GM19193 (cell line): Measurements from ENCODE around the gene SERPINA1.

Source experiments
- POLR2A ChIP-seq: IDR thresholded peaks from 4 replicates; pipeline ENCODE4 v1.6.1; 2011; ENCODE audit not compliant: insufficient read depth, insufficient read length; ENCODE audit errors: extremely low read depth

The SERPINA1 gene

GRCh38 chr14:94380225-94381148 lies 7.9 kb downstream of the SERPINA1 start:
- TF ChIP-seq POLR2A: no peak

DNA sequence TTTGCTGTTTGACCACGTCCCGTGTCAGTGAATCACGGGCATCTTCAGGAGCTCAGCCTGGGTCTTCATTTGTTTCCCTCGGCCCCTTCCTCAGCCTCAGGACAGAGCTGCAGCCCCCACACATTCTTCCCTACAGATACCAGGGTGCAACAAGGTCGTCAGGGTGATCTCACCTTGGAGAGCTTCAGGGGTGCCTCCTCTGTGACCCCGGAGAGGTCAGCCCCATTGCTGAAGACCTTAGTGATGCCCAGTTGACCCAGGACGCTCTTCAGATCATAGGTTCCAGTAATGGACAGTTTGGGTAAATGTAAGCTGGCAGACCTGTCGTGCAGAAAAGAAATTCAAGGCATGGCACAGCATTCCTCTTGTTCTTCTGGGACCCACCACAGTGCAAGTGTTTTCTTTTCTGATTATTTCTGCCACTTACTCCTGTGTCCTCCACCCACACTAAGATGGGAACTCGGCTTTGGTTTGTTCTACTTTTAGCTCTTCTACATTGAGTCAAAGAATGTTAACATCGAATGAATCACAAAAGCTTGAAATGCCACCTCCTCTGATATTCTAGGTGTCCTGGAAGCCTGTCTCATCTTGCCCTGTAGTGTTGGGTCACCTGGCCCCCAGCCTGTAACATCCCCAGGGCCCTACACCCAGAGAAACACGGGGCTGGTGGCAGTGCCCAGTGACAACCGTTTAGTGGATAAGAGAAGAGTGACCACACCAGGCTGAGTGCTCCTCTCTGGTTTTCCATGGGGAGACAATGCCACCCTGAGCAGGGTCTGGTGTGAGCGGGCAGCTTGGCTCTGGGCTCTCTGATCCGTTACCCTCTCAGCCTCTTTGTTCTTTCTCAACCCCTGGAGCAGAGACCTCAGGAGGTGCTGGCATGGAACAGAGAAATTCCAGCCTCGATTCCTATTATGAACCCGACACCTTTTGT lies 8.8 kb downstream of the SERPINA1 start:
- TF ChIP-seq POLR2A: no peak

GRCh38 chr14:94378527-94379290 lies 9.7 kb downstream of the SERPINA1 start:
- TF ChIP-seq POLR2A: no peak

DNA sequence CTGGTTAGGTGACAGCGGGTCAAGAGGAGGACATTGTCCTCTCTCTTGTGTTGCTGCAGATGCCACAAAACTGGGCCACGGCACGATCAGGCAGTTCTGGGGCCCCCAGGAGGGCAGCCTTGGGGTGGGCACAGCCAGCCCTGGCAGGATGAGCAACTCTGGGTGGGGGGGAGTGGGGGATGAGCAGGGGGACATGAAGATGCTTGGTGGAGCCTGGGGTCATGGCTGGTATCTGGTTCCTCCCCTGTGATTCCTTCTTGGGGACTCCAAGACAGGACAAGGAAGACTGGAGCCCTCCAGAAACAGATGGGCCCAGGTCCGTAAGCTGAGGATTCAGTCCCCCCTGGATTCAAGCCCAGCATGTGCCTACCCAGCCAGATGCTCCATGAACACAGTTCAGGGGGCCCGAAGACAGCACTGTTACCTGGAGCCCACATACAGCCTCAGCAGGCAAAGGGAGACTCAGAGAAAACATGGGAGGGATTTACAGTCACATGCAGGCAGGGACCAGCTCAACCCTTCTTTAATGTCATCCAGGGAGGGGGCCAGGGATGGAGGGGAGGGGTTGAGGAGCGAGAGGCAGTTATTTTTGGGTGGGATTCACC lies 10.4 kb downstream of the SERPINA1 start:
- no peak for TF ChIP-seq POLR2A

- no peak for TF ChIP-seq POLR2A
Observed at GRCh38 chr14:94376976-94377865, 11.2 kb downstream of the SERPINA1 start.

GRCh38 chr14:94376108-94376975 lies 12.1 kb downstream of the SERPINA1 start:
- no peak for TF ChIP-seq POLR2A

- no peak for TF ChIP-seq POLR2A
Observed at GRCh38 chr14:94375552-94376107, 12.8 kb downstream of the SERPINA1 start.

DNA sequence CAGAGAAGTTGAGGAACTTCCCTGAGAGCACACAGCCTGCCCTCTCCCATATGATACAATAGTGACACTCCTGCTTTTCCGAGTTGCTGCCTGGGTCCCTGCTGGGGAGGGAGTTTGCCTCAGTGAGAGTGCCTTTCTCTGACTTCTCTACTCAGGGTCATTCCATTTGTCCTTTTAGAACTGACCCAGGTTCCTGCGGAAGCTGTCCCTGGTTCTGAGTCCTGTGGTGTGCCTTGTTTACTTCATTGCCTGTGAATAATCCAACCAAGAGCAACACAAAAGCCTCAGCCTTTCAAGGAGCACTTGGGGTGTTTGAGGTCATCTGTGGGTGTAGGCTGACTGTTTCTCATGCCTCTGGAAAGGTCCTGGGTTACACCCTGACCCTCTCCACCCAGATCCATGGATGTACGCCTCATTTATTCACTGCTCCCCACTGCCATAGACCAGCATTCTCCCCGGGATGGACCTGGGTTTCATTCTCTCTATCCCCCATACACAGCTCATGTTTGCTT lies 13.6 kb downstream of the SERPINA1 start:
- no peak for TF ChIP-seq POLR2A

DNA sequence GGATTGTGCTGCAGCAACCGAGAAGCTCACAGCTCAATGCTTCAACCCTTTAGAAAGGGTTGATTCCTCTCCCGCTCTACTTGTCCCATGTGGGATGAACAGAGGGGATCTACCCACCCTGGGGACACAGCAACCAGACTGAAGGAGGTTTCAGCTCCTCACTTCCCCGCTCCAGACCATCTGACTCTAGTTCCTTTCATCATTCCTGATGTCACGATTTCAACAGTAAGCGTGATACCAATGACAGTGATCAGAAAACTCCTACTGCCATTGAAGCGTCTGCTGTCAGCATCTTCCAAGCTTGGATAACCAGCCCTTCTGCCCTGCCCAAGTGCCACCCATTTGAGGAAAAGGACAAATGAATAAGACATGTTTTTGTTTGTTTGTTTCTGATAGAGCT lies 14.3 kb downstream of the SERPINA1 start:
- no peak for TF ChIP-seq POLR2A

GRCh38 chr14:94373708-94374107 lies 14.7 kb downstream of the SERPINA1 start:
- no peak for TF ChIP-seq POLR2A

DNA sequence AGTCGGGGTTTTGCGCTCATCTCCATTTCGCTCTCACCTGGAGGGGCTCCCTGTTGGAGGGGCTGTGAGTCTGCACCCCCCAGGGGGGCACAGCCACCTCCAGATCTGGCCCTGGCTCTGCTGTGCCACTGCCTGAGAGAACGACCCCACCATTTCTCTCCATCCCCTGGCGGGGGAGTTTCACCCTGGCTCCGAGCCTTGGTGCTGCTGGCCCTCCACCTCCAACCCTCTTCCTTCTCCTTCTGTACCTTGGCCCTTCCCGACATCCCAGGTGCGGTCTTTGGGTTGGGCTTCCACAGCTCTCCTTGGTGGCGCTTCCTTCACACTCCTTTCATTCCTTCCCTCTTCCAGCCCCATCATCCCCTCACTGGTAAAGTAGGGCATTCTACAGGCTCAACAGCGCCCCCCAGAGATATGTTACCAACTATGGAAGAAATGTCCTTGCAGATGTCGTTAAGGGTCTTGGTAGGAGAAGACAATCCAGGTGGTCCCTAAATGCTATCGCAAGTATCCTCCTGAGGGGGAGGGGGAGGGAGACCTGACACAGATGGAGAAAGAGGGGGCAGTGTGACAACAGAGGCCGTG lies 16.3 kb downstream of the SERPINA1 start:
- TF ChIP-seq POLR2A: no peak

- no peak for TF ChIP-seq POLR2A
Observed at GRCh38 chr14:94370524-94370910, 17.9 kb downstream of the SERPINA1 start.
